Astrocyte (in vitro differentiated cells and primary cell): ENCODE results near the gene IP6K2. TPM values are rescaled to one million over a fixed set of nuclear protein-coding genes. Genes with fewer than 3 reads are reported as not detected.

ENCODE experiments used
- DNase-seq: peaks from one replicate; pipeline ENCODE4 v3.0.0-alpha.2; 2010; ENCODE audit warnings: low read depth
- FAIRE-seq: peaks from 2 replicates; lab custom pipeline; 2011; peaks lifted over from hg19 to GRCh38; lab: Jason Lieb, UNC
- H2AFZ ChIP-seq: 2 replicates; pipeline ENCODE4 v1.6.0; 2012; ENCODE audit warnings: low read depth, low read length, inconsistent platforms
- H3K27ac ChIP-seq: 2 replicates; pipeline ENCODE4 v1.5.1; 2011; ENCODE audit warnings: low read depth, low read length, inconsistent platforms
- H3K27me3 ChIP-seq: 2 replicates; pipeline ENCODE4 v1.6.0; 2011; ENCODE audit warnings: low read length, inconsistent platforms; ENCODE audit not compliant: insufficient read depth
- H3K36me3 ChIP-seq: 2 replicates; pipeline ENCODE4 v1.5.1; 2011; ENCODE audit warnings: low read length, inconsistent platforms; ENCODE audit not compliant: insufficient read depth
- H3K4me1 ChIP-seq: 2 replicates; pipeline ENCODE4 v1.5.1; 2011; ENCODE audit warnings: low read length, inconsistent platforms; ENCODE audit not compliant: insufficient read depth
- H3K4me2 ChIP-seq: 2 replicates; pipeline ENCODE4 v1.6.0; 2012; ENCODE audit warnings: low read length, inconsistent platforms
- H3K4me3 ChIP-seq: 2 replicates; pipeline ENCODE4 v1.5.1; 2011; ENCODE audit warnings: low read depth, mild to moderate bottlenecking, low read length, inconsistent platforms; ENCODE audit not compliant: insufficient read depth
- H3K79me2 ChIP-seq: 2 replicates; pipeline ENCODE4 v1.6.0; 2012; ENCODE audit warnings: mild to moderate bottlenecking, low read length, inconsistent platforms; ENCODE audit not compliant: insufficient read depth
- H3K9ac ChIP-seq: 2 replicates; pipeline ENCODE4 v1.6.0; 2012; ENCODE audit warnings: mild to moderate bottlenecking, low read length, inconsistent platforms
- H3K9me3 ChIP-seq: 2 replicates; pipeline ENCODE4 v1.5.1; 2012; ENCODE audit warnings: low read depth, mild to moderate bottlenecking, low read length, inconsistent platforms; ENCODE audit not compliant: insufficient read depth
- H4K20me1 ChIP-seq: 2 replicates; pipeline ENCODE4 v1.6.0; 2012; ENCODE audit warnings: low read length, inconsistent platforms; ENCODE audit not compliant: insufficient read depth
- H3K27ac Mint-ChIP-seq: one replicate; pipeline ENCODE4 v1.8.0; 2021; ENCODE audit warnings: mild to moderate bottlenecking, mixed read lengths; ENCODE audit not compliant: unreplicated experiment
- H3K27me3 Mint-ChIP-seq: one replicate; pipeline ENCODE4 v1.8.0; 2021; ENCODE audit warnings: low read depth, mixed read lengths; ENCODE audit not compliant: unreplicated experiment
- H3K36me3 Mint-ChIP-seq: one replicate; pipeline ENCODE4 v1.8.0; 2021; ENCODE audit warnings: low read depth, mixed read lengths; ENCODE audit not compliant: unreplicated experiment
- H3K4me1 Mint-ChIP-seq: one replicate; pipeline ENCODE4 v1.8.0; 2021; ENCODE audit warnings: low read depth, mixed read lengths; ENCODE audit not compliant: unreplicated experiment
- H3K4me3 Mint-ChIP-seq: one replicate; pipeline ENCODE4 v1.8.0; 2021; ENCODE audit warnings: mild to moderate bottlenecking, moderate library complexity, mixed read lengths; ENCODE audit not compliant: unreplicated experiment
- H3K9me3 Mint-ChIP-seq: one replicate; pipeline ENCODE4 v1.8.0; 2021; ENCODE audit warnings: mild to moderate bottlenecking, mixed read lengths; ENCODE audit not compliant: unreplicated experiment
- EZH2 ChIP-seq: IDR thresholded peaks from 2 replicates; pipeline ENCODE4 v1.6.1; 2012; ENCODE audit warnings: mild to moderate bottlenecking, low read length, inconsistent platforms; ENCODE audit not compliant: insufficient read depth
- total RNA-seq: library from RNA; stranded (reverse); gene quantifications from 2 replicates; pipeline ENCODE4 v1.2.1, GENCODE V29; 2021
- TF ChIP-seq, protein P1 (sequence below): IDR thresholded peaks from 2 replicates; pipeline ENCODE4 v1.5.1; 2011; ENCODE audit warnings: low read depth, mild to moderate bottlenecking, inconsistent platforms, low read length, moderate library complexity; ENCODE audit not compliant: insufficient read depth

IP6K2 gene
- total RNA-seq, 1 donor from 2014 or later: 104 TPM

DNA sequence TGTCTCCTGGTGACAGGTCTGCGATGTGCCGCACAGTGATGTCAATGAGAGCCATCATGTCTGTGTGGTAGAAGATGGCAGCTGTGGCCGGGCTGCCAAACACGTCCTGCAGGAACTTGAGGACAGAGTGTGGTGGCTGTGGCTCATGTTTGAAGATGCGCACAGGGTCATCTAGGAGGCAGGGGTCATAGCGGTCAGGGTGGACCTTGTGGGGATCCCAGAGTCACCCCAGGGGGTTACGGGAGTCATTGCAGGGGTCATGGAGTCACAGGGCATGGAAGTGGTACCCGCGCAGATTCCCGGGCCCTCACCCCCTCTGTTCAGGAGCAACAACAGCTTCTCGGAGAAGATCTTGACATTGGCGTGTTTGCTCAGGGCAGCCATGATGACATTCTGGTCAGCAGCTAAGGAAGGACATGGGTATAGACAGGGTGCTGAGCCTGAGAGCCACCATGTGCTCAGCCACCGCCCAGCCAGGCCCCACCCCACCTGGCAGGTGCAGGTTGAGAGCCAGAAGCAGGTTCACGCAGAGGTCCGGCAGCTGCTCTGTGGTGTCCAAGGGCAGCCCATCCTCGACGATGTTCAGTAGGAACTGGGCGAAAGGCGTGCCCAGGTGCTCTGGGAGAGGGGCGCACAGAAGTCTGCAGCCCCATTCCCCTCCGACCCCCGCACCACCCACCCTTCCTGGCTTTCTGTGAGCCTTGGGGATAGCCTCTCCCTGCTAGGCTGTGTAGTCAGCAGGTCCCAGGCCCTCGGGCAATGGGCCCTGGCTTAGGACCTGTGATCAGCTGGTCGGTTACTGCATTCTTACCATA lies 38.2 kb downstream of the IP6K2 start:
- Histone ChIP-seq H3K36me3 (peaks cover 11% of the 10 kb centered on the region), H3K9me3 (no peaks in the 10 kb centered on the region), H3K4me2 (no peak overlapping the region), H3K79me2 (no peaks in the 10 kb centered on the region), H2AFZ (no peak overlapping the region), H3K27me3 (no peaks in the 10 kb centered on the region), H3K9ac (no peak overlapping the region), H3K27ac (no peak overlapping the region), H4K20me1 (peaks cover 4% of the 10 kb centered on the region), H3K4me3 (no peak overlapping the region), H3K4me1 (peaks cover 7% of the 10 kb centered on the region)
- H3K4me3 Mint-ChIP-seq: no peak overlapping the region
- FAIRE-seq (no peak), DNase-seq (no peak)
- peaks cover 5% of the 10 kb centered on the region for H3K4me1 Mint-ChIP-seq
- no peak overlapping the region for H3K27ac Mint-ChIP-seq
- H3K9me3 Mint-ChIP-seq: no peaks in the 10 kb centered on the region
- peaks cover 41% of the 10 kb centered on the region for H3K36me3 Mint-ChIP-seq
- TF ChIP-seq, protein P1, sequence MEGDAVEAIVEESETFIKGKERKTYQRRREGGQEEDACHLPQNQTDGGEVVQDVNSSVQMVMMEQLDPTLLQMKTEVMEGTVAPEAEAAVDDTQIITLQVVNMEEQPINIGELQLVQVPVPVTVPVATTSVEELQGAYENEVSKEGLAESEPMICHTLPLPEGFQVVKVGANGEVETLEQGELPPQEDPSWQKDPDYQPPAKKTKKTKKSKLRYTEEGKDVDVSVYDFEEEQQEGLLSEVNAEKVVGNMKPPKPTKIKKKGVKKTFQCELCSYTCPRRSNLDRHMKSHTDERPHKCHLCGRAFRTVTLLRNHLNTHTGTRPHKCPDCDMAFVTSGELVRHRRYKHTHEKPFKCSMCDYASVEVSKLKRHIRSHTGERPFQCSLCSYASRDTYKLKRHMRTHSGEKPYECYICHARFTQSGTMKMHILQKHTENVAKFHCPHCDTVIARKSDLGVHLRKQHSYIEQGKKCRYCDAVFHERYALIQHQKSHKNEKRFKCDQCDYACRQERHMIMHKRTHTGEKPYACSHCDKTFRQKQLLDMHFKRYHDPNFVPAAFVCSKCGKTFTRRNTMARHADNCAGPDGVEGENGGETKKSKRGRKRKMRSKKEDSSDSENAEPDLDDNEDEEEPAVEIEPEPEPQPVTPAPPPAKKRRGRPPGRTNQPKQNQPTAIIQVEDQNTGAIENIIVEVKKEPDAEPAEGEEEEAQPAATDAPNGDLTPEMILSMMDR: no peak
- no peak for TF ChIP-seq EZH2
- H3K27me3 Mint-ChIP-seq: no peaks in the 10 kb centered on the region

DNA sequence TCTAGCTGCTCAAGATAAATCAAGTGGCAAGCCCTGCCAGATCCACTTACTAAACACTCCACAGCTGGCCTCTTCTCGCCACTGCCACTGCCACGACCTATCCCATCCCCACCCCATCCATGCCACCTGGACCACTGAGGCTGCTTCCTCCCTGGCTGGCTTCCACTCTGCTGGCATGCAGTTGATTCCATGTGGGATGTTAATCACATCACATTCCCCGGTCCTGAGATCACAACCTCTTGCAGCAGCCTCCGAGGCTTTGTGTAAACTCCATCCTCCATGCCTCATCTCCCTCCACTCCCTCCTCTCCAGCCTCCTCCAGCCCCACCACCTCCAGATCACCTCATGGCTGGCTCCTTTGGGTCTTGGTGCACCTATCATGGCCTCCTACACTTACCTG lies 39.0 kb downstream of the IP6K2 start:
- H3K36me3 ChIP-seq: peaks cover 11% of the 10 kb centered on the region
- H3K27ac Mint-ChIP-seq: no peak overlapping the region
- no peak overlapping the region for H3K4me2 ChIP-seq

More for the DNA sequence above, 39.0 kb downstream of the IP6K2 start:
- peaks cover under 1% of the 10 kb centered on the region for H3K4me1 Mint-ChIP-seq
- peaks cover 46% of the 10 kb centered on the region for H3K36me3 Mint-ChIP-seq
- no peaks in the 10 kb centered on the region for H4K20me1 ChIP-seq
- DNase-seq (peak; percentile 42), FAIRE-seq (no peak)
- peaks cover under 1% of the 10 kb centered on the region for H3K4me1 ChIP-seq
- H3K9me3 ChIP-seq: no peaks in the 10 kb centered on the region
- no peaks in the 10 kb centered on the region for H3K9me3 Mint-ChIP-seq
- no peak overlapping the region for H3K9ac ChIP-seq
- H3K27ac ChIP-seq: no peak overlapping the region
- H3K27me3 Mint-ChIP-seq: no peaks in the 10 kb centered on the region
- no peak for TF ChIP-seq EZH2
- TF ChIP-seq, protein P1: no peak
- no peaks in the 10 kb centered on the region for H3K27me3 ChIP-seq
- H2AFZ ChIP-seq: no peak overlapping the region
- no peak overlapping the region for H3K4me3 Mint-ChIP-seq
- no peaks in the 10 kb centered on the region for H3K79me2 ChIP-seq
- no peak overlapping the region for H3K4me3 ChIP-seq
